DOHH2 (cell line): ENCODE measurements around the gene CACNA2D1.
"Not testable (repeated sequence)": the region's sequence is repeated elsewhere in the genome, so short reads cannot be mapped to it uniquely, and the experiment has no call there.

Experiments
- H3F3A ChIP-seq: fragments of 200-600 bp; sonication (generic), shearing (Covaris generic); 2 replicates; pipeline ENCODE4 v1.6.0; 2016; ENCODE audit warnings: antibody characterized with exemption, mild to moderate bottlenecking; ENCODE audit not compliant: control insufficient read depth, insufficient read depth
- H3K27ac ChIP-seq: fragments of 200-600 bp; sonication (generic); 2 replicates; pipeline ENCODE4 v1.5.1; 2014; ENCODE audit warnings: low read depth, mild to moderate bottlenecking, low read length, moderate library complexity
- H3K27me3 ChIP-seq: fragments of 200-600 bp; sonication (generic); 2 replicates; pipeline ENCODE4 v1.6.1; 2014; ENCODE audit warnings: mild to moderate bottlenecking, low read length, mixed read lengths; ENCODE audit not compliant: control insufficient read depth
- H3K36me3 ChIP-seq: fragments of 200-600 bp; sonication (generic); 2 replicates; pipeline ENCODE4 v1.6.1; 2014; ENCODE audit warnings: mild to moderate bottlenecking, low read length, moderate library complexity, mixed read lengths; ENCODE audit not compliant: control insufficient read depth
- H3K4me1 ChIP-seq: fragments of 200-600 bp; sonication (generic); 2 replicates; pipeline ENCODE4 v1.6.1; 2014; ENCODE audit warnings: mild to moderate bottlenecking, low read length, mixed read lengths; ENCODE audit not compliant: control insufficient read depth
- H3K4me2 ChIP-seq: fragments of 200-600 bp; sonication (generic); 2 replicates; pipeline ENCODE4 v1.6.0; 2014; ENCODE audit warnings: mild to moderate bottlenecking, low read length, moderate library complexity
- H3K4me3 ChIP-seq: fragments of 200-600 bp; sonication (generic); 2 replicates; pipeline ENCODE4 v1.5.1; 2014; ENCODE audit warnings: mild to moderate bottlenecking, low read length, mixed read lengths
- H3K79me2 ChIP-seq: fragments of 200-600 bp; sonication (generic); 2 replicates; pipeline ENCODE4 v1.6.1; 2014; ENCODE audit warnings: mild to moderate bottlenecking, low read length, mixed read lengths; ENCODE audit not compliant: control insufficient read depth
- H3K9me2 ChIP-seq: fragments of 200-600 bp; sonication (generic); replicated peaks from 2 replicates; pipeline ENCODE4 v1.6.1; 2014; ENCODE audit warnings: mild to moderate bottlenecking, low read length, mixed read lengths; ENCODE audit not compliant: control insufficient read depth
- H3K9me3 ChIP-seq: fragments of 200-600 bp; sonication (generic); 2 replicates; pipeline ENCODE4 v1.6.1; 2014; ENCODE audit warnings: antibody characterized with exemption, low read length, mixed read lengths; ENCODE audit not compliant: control insufficient read depth, insufficient read depth
- H4K20me1 ChIP-seq: fragments of 200-600 bp; sonication (generic); 2 replicates; pipeline ENCODE4 v1.6.0; 2014; ENCODE audit warnings: low read depth, mild to moderate bottlenecking, antibody characterized with exemption, low read length, moderate library complexity; ENCODE audit not compliant: control insufficient read depth, insufficient read depth
- CTCF ChIP-seq: fragments of 200-600 bp; sonication (generic); IDR thresholded peaks from one replicate; pipeline ENCODE4 v1.5.1; 2014; ENCODE audit warnings: antibody characterized with exemption, mild to moderate bottlenecking, low read depth, low read length; ENCODE audit not compliant: poor library complexity, severe bottlenecking
- EZH2phosphoT487 ChIP-seq: fragments of 200-600 bp; sonication (generic); IDR thresholded peaks from 2 replicates; pipeline ENCODE4 v1.6.1; 2017; ENCODE audit warnings: borderline replicate concordance, mild to moderate bottlenecking, antibody characterized with exemption, low read length, moderate library complexity, mixed read lengths

Gene CACNA2D1

DNA sequence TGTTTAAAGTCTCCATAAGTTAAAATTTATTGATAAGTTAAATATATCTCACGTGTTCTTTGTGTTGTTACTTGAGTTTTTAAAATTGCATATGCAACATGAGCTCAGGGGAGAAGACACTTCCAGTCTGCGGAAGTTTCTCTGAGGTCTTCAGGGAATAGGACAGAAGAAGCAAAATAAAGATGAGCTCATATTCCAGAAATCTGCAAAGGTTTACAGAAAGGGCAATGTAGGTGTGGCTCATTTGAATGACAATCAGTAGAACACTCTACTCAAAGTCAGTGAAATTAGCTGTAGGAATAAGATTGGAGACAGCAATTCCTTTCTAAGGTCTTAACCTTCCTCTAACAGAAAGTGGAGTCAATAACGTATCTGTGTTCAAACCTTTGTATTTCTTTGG lies 53.7 kb downstream of the CACNA2D1 start:
- H3K27me3 ChIP-seq = no peaks in the 10 kb centered on the region

GRCh38 chr7:82388138-82388537 lies 55.4 kb downstream of the CACNA2D1 start:
- Histone ChIP-seq H3K4me1 (no peaks in the 10 kb centered on the region), H3F3A (no peaks in the 10 kb centered on the region), H3K4me2 (no peak overlapping the region), H3K79me2 (no peaks in the 10 kb centered on the region), H3K27ac (no peak overlapping the region), H3K9me3 (no peaks in the 10 kb centered on the region), H3K27me3 (no peaks in the 10 kb centered on the region), H4K20me1 (no peaks in the 10 kb centered on the region), H3K4me3 (no peak overlapping the region), H3K36me3 (no peaks in the 10 kb centered on the region), H3K9me2 (no peaks in the 10 kb centered on the region)
- no peak for TF ChIP-seq CTCF
- no peak for TF ChIP-seq EZH2phosphoT487

More for the DNA sequence above, 53.7 kb downstream of the CACNA2D1 start:
- H3K36me3 ChIP-seq = no peaks in the 10 kb centered on the region
- H3K4me1 ChIP-seq = no peaks in the 10 kb centered on the region
- H3K9me2 ChIP-seq = no peaks in the 10 kb centered on the region
- H4K20me1 ChIP-seq = no peaks in the 10 kb centered on the region
- TF ChIP-seq CTCF = no peak
- no peak for TF ChIP-seq EZH2phosphoT487
- H3K27ac ChIP-seq = no peak overlapping the region
- no peaks in the 10 kb centered on the region for H3F3A ChIP-seq
- H3K4me3 ChIP-seq = no peak overlapping the region
- H3K9me3 ChIP-seq = no peaks in the 10 kb centered on the region
- H3K4me2 ChIP-seq = no peak overlapping the region
- no peaks in the 10 kb centered on the region for H3K79me2 ChIP-seq

GRCh38 chr7:82386571-82386970 lies 57.0 kb downstream of the CACNA2D1 start:
- not testable (repeated sequence) for H3K9me3 ChIP-seq, H3K27ac ChIP-seq, H3F3A ChIP-seq, H3K36me3 ChIP-seq, H4K20me1 ChIP-seq, H3K27me3 ChIP-seq, H3K4me1 ChIP-seq, H3K4me3 ChIP-seq, H3K9me2 ChIP-seq, H3K4me2 ChIP-seq, H3K79me2 ChIP-seq

DNA sequence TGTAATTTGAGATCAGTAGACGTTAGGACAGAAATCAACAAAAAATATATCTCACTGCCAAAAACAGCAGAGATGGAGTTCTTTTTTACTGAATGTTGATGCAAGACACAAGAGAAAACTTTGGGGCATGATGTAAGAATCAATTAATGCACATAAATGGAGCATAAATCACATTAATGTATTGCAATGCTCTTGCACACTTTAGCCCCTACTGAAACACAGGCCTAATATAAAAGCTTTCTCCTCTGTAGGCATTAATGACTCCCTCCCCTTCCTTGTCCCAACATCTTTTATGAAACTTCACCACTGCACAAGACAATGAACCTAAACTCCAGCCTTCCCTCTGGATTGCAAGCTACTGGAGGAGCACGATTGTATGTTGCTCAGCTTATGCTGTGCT lies 58.8 kb downstream of the CACNA2D1 start:
- Histone ChIP-seq H3K9me3 (no peaks in the 10 kb centered on the region), H3K4me3 (no peak overlapping the region), H3K9me2 (no peaks in the 10 kb centered on the region), H4K20me1 (no peaks in the 10 kb centered on the region), H3K4me2 (no peak overlapping the region), H3K79me2 (no peaks in the 10 kb centered on the region), H3K27me3 (no peaks in the 10 kb centered on the region), H3K4me1 (no peaks in the 10 kb centered on the region), H3K27ac (no peak overlapping the region), H3K36me3 (no peaks in the 10 kb centered on the region), H3F3A (no peaks in the 10 kb centered on the region)
- no peak for TF ChIP-seq EZH2phosphoT487
- TF ChIP-seq CTCF = no peak
